HepG2 (cell line): ENCODE measurements around the gene SIRPA. TPM values are rescaled to one million over a fixed set of nuclear protein-coding genes. Genes with fewer than 3 reads are reported as not detected.

Experiments
- ASH2L ChIP-seq: fragments of 300-600, 200-600 bp; sonication (generic); IDR thresholded peaks from 2 replicates; pipeline ENCODE4 v1.7.0; 2017; ENCODE audit warnings: low read depth, mild to moderate bottlenecking, moderate library complexity, mixed read lengths, low read length; ENCODE audit not compliant: insufficient read length
- BCL6 ChIP-seq: IDR thresholded peaks from 2 replicates; pipeline ENCODE4 v1.6.1; 2016; ENCODE audit warnings: missing genetic modification reagents, missing compliant biosample characterization
- CEBPZ ChIP-seq: IDR thresholded peaks from 2 replicates; pipeline ENCODE4 v1.6.1; 2012; ENCODE audit warnings: low read length, improper control_type of control experiment
- PHF8 ChIP-seq: sonication (generic); formaldehyde crosslinking; IDR thresholded peaks from 2 replicates; pipeline ENCODE4 v1.5.0; 2020; ENCODE audit warnings: missing genetic modification reagents
- ZBTB1 ChIP-seq: sonication (generic); formaldehyde crosslinking; IDR thresholded peaks from 2 replicates; pipeline ENCODE4 v1.4.0; 2020; ENCODE audit warnings: missing genetic modification reagents, borderline replicate concordance
- ZC3H4 ChIP-seq: sonication (generic); formaldehyde crosslinking; IDR thresholded peaks from 2 replicates; pipeline ENCODE4 v1.4.0; 2020; ENCODE audit warnings: missing genetic modification reagents, borderline replicate concordance
- ZFYVE20 ChIP-seq: sonication (generic); formaldehyde crosslinking; IDR thresholded peaks from 2 replicates; pipeline ENCODE4 v1.8.0; 2023; ENCODE audit warnings: low read depth, mild to moderate bottlenecking, moderate library complexity, missing genetic modification reagents, borderline replicate concordance
- ZNF432 ChIP-seq: sonication (generic); formaldehyde crosslinking; IDR thresholded peaks from 2 replicates; pipeline ENCODE4 v1.5.0; 2020; ENCODE audit warnings: missing genetic modification reagents, mild to moderate bottlenecking, borderline replicate concordance
- ZNF503 ChIP-seq: sonication (generic); formaldehyde crosslinking; IDR thresholded peaks from 2 replicates; pipeline ENCODE4 v1.4.0; 2020; ENCODE audit warnings: missing genetic modification reagents
- ZNF510 ChIP-seq: sonication (generic); formaldehyde crosslinking; IDR thresholded peaks from 2 replicates; pipeline ENCODE4 v1.4.0; 2020; ENCODE audit warnings: low read depth, mild to moderate bottlenecking, missing genetic modification reagents
- ZNF703 ChIP-seq: sonication (generic); formaldehyde crosslinking; IDR thresholded peaks from 2 replicates; pipeline ENCODE4 v1.5.1; 2020; ENCODE audit warnings: missing genetic modification reagents, mild to moderate bottlenecking, moderate library complexity, borderline replicate concordance
- ZNF761 ChIP-seq: sonication (generic); formaldehyde crosslinking; conservative IDR thresholded peaks from 2 replicates; pipeline ENCODE4 v1.4.0; 2020; ENCODE audit warnings: mild to moderate bottlenecking, missing genetic modification reagents
- ZSCAN20 ChIP-seq: sonication (generic); formaldehyde crosslinking; IDR thresholded peaks from 2 replicates; pipeline ENCODE4 v1.4.0; 2020; ENCODE audit warnings: missing genetic modification reagents, mild to moderate bottlenecking, borderline replicate concordance
- ZUFSP ChIP-seq: sonication (generic); formaldehyde crosslinking; IDR thresholded peaks from 2 replicates; pipeline ENCODE4 v1.9.0; 2021; ENCODE audit warnings: missing genetic modification reagents, mild to moderate bottlenecking, borderline replicate concordance
- polyA plus RNA-seq, 8 experiments: library from polyadenylated mRNA; depleted of rRNA in 3 of 8; stranded (reverse) in 7 of 8; unstranded in 1 of 8; fragments of >200 nt; fragmentation: Illumina TruSeq in 4 of 8; extraction: Trizol in 4 of 8; gene quantifications; 2 replicates each; pipeline versions ENCODE4 v1.2.1 to v1.2.3, GENCODE V29; 2011 to 2016; ENCODE audit warnings: low read depth in 4 of 8, missing spikeins in 1 of 8, mixed read lengths in 1 of 8; ENCODE audit not compliant: insufficient read depth in 1 of 8
- total RNA-seq, 5 experiments: library from RNA; depleted of rRNA; stranded (reverse); fragments of >200 nt; fragmentation: Illumina TruSeq; extraction: Trizol; gene quantifications; 2 replicates each; pipeline ENCODE4 v1.2.3, GENCODE V29; 2016; ENCODE audit warnings: low read depth in 1 of 5

SIRPA gene
- total and polyA plus RNA-seq, 2 of the 13 experiments (the other 11 are each of a cell fraction or from before 2014, with no cell fraction given) = 7.2 to 17.6 TPM

- TF ChIP-seq ZFYVE20 (no peak), ZBTB1 (CRISPR knock-in tag) (no peak), ZNF503 (CRISPR knock-in tag) (no peak), ZNF761 (CRISPR knock-in tag) (no peak), PHF8 (CRISPR knock-in tag) (no peak; the same call in 1 of the 2 replicates), ZNF432 (CRISPR knock-in tag) (no peak), CEBPZ (no peak), ASH2L (no peak), ZSCAN20 (CRISPR knock-in tag) (no peak), ZC3H4 (no peak), ZNF510 (CRISPR knock-in tag) (no peak), BCL6 (no peak), ZUFSP (CRISPR knock-in tag) (no peak), ZNF703 (CRISPR knock-in tag) (0 out of 2 replicates have a peak, but pooled peaks have one; percentile 28)
Observed at GRCh38 chr20:1965520-1966351, 70.5 kb downstream of the SIRPA start (continued).
